GM19452 (cell line): ENCODE results near the gene SAMD8.
A peak's percentile ranks its signal among the peaks of the same experiment; 100 is the strongest.
"Not testable (repeated sequence)": the region's sequence is repeated elsewhere in the genome, so short reads cannot be mapped to it uniquely, and the experiment has no call there.

Source experiments
- ATAC-seq: cut with Tn5 transposase; IDR thresholded peaks from one replicate; pipeline ENCODE4 v1.9.1; 2021; ENCODE audit not compliant: unreplicated experiment

SAMD8 gene

GRCh38 chr10:75106891-75107290 lies 4.6 kb upstream of the SAMD8 start:
- not testable (repeated sequence) for ATAC-seq

DNA sequence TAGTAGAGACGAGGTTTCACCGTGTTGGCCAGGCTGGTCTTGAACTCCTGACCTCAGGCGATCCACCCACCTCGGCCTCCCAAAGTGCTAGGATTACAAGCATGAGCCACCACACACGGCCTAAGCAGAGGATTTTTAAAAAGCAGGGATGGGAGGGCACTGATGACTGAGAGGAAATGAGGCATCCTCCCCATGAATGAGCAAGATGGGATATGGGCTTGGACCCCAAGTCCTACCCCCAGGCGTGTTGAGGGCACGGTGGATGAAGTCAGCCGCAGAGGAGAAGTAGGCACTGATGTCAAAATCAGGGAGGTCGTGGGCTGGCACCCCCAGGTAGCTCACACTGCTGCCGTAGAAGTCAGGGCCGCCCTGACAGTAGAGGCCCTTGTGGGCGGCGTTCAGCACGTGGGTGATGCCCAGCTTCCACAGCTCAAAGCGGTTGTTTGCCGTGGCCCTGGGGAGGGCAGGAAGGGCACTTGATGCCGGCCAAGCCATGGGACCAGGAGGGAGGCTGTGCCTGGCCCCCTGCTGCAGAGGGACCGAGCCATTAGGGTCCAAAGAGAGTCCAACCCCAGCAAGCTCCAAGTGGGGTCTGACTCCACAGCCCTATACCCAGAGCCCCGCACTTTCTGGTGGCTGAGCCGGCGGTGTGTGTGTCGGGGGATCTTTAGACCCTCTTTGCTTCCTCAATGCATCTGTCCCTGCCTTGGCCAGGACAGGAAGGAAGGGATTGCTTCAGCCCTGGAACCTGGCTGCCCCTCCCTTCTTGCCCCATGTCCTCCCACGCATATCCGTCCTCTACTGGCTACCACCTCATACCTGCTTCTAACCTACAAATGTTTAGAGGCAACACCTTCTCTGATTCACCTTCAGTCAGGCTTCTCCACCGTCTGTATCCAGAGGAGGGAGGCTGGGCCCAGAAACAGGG lies 3.4 kb upstream of the SAMD8 start:
- no peak for ATAC-seq

DNA sequence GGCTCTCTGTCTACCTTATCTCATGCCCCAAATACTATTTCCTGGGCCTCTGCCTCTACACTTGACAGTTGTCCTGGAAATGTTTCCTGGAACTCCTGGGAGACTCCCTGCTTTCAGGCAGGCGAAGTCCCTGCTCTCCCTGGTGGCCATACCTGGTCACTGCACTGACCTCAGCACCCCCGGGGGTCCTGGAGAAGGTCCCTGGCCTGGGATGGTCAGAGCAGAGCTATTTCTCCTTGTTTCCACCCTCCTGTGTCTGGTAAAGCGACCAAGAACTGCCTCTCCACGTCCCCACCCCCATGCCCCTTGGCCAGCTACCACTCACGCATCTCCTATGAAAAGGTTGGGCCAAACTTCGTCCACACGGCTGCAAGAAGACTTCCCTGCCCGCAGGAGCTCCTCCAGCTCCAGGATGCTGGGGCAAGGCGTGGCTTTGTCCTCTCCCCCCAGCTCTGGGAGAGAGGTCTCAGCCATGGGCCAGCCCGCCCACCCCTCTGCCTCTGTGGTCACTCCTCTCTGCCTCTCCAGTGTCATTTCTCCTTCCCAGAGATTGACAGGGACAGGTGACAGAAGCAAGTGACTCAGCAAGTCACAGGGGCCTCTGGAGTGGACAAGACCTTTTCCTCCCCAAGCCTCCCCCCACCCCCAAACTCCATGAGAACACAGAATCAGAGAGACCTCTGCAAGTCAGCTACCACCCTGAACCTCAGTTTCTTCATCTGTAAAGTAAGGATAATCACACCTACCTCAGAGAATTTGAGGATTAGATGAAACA lies 2.6 kb upstream of the SAMD8 start:
- no peak for ATAC-seq

- ATAC-seq: no peak
Measured at GRCh38 chr10:75109459-75109778, 2.0 kb upstream of the SAMD8 start.

GRCh38 chr10:75110006-75110632 lies 1.3 kb upstream of the SAMD8 start:
- no peak for ATAC-seq

DNA sequence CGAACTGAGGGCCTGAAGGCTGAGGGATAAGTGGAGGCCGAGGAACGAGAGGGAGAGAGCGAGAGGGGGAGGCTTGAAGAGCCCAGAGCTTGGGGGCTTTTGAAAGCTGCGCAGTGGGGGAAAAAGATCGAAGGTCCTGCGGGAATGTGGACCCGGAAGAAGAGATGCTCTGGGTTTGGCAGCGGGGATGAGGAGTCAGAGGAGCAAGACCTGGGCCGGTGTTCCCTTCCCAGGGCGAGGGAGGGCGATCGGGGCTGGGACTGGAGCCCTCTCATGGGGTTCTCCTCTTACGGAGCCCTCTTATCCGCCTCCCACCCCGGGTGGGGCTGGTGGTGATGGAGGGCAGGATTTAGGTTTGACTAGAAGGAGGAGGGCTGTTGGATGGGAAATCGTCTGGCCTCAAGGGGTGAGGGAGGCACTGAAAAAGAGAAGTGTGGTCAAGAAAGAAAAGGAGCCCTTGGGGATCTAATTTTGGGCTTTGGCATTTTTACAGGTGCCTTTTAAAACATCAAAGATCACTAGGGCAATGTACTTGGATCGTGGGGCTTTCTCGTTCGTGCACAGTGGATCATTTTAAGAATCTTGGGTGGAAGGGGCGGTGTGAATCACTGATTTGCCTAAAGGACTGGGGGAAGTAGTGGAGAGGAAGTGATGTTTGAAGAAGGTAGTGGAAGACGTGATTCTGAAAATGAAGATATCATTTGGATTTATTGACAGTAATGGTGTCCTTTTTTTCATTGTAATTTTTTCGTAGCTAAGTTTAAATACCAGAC lies 637 bp downstream of the SAMD8 start:
- ATAC-seq: peak; percentile 31

DNA sequence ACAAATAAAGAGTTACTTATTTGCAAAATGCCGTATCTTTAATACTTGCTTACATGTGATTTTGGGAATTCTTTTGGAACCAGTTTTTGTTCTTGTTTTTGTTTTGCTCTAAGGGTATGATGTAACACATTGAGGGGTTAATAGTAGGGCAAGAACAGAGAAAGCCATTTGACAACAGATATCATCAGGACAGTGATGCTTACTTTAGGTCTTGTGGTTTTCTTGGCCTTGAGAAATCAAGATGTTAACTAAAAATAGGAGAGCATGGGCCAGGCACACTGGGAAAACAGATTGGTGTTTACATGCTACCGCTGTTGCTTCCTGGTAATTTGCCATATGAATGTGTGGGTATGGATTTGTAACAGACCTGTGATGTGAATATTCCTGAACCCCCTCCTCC lies 3.7 kb downstream of the SAMD8 start:
- ATAC-seq: no peak

DNA sequence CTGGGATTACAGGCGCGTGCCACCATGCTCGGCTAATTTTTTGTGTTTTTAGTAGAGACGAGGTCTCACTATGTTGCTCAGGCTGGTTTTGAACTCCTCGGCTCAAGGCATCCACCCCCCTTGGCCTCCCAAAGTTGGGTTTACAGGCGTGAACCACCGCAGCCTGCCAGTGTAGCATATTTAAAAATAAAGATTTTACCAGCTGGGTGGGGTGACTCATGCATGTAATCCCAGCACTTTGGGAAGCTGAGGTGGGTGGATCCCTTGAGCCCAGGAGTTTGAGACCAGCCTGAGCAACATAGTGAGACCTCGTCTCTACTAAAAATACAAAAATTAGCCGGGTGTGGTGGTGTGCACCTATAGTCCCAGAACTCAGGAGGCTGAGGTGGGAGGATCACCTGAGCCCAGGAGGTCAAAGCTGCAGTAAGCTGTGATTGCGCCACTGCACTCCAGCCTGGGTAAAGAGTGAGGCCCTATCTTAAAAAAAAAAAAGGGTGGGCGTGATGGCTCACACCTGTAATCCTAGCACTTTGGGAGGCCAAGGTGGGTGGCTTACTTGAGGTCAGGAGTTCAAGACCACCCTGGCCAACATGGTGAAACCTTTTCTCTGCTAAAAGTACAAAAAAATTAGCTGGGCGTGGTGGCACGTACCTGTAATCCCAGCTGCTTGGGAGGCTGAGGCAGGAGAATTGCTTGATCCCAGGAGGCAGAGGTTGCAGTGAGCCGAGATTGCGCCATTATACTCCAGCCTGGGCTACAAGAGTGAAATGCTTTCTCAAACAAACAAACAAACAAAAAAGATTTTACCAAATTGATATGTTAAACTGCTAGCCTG lies 5.7 kb downstream of the SAMD8 start:
- ATAC-seq: not testable (repeated sequence)

GRCh38 chr10:75117995-75118394 lies 6.5 kb downstream of the SAMD8 start:
- no peak for ATAC-seq

DNA sequence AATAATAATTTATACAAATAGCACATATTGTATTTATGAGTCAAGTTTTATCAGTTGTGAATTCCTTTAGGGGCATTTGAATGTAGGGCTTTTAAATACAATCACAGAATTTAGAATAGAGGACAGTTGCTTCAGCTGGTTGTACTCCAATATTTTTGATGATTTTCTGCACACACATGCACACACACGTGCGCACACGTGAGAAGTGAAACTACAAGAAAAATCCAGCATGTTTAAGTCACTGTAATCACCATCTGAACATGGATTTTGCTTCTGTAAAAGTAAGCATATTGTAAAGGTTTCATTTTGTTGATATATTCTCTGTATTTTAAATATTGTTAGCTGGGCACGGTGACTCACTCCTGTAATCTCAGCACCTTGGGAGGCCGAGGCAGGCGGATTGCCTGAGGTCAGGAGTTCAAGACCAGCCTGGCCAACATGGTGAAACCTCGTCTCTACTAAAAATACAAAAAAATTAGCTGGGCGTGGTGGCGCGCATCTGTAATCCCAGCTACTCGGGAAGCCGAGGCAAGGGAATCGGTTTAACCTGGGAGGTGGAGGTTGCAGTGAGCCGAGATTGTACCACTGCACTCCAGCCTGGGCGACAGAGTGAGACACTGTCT lies 8.1 kb downstream of the SAMD8 start:
- not testable (repeated sequence) for ATAC-seq

DNA sequence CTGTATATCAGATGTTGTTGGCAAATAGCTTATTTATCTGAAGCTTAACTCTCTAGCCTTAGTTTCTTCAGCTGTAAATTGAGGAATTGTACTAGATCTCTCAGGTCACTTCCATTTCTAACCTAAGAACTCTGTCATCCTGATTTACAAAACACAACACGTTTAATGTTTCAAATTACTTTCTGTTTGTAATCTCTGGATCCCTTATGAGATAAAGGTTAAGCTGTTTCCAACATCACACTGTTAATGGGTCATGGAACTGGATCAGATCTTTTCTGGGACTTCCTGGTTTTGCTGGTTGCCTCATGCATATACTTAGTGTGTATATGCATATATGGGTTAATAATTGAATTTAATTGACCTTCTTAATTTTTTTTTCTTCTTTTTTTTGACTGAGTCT lies 9.9 kb downstream of the SAMD8 start:
- no peak for ATAC-seq

- no peak for ATAC-seq
Measured at GRCh38 chr10:75122505-75122904, 11.0 kb downstream of the SAMD8 start.

GRCh38 chr10:75123088-75123682 lies 11.7 kb downstream of the SAMD8 start:
- ATAC-seq: no peak

DNA sequence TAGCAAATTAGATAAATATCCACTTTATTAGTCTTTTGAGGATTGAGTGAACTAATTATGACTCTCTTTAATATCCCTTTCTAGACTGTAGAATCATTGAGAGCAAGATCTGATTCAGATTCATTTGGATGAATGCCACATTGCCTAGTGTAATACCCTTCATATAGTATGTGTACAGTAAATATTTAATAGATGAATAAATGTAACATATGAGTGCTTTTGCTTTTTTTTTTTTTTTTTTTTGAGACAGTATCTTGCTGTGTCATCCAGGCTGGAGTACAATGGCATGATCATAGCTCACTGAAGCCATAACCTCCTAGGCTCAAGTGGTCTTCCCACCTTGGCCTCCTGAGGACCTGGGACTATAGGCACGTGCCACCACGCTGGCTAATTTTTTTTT lies 14.8 kb downstream of the SAMD8 start:
- ATAC-seq: no peak

GRCh38 chr10:75127471-75127870 lies 16.0 kb downstream of the SAMD8 start:
- no peak for ATAC-seq

DNA sequence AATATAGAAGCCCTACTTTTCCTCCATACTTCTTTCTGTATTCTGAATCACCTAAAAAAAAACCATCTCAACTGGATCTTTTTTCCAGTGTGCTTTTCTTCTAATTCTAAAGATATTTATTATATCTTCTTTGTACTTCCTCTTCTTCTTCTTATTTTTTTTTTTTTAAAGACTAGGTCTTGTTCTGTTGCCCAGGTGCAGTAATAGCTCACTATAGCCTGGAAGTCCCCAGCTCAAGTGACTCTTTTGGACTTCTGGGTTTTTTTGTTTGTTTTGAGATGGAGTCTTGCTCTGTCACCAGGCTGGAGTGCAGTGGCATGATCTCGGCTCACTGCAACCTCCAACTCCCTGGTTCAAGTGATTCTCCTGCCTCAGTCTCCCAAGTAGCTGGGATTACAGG lies 17.5 kb downstream of the SAMD8 start:
- ATAC-seq: not testable (repeated sequence)

- no peak for ATAC-seq
Measured at GRCh38 chr10:75129537-75129936, 18.1 kb downstream of the SAMD8 start.

DNA sequence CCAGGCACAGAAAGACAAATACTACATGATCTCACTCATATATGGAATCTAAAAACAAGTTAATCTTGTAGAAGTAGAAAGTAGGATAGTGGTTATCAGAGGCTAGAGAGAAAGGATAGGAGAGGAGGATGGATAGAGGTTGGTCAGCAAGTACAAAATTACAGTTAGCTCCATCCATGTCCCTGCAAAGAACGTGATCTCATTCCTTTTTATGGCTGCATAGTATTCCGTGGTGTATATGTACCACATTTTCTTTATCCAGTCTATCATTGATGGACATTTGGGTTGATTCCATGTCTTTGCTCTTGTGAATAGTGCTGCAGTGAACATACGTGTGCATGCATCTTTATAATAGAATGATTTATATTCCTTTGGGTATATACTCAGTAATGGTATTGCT lies 22.2 kb downstream of the SAMD8 start:
- ATAC-seq: not testable (repeated sequence)

DNA sequence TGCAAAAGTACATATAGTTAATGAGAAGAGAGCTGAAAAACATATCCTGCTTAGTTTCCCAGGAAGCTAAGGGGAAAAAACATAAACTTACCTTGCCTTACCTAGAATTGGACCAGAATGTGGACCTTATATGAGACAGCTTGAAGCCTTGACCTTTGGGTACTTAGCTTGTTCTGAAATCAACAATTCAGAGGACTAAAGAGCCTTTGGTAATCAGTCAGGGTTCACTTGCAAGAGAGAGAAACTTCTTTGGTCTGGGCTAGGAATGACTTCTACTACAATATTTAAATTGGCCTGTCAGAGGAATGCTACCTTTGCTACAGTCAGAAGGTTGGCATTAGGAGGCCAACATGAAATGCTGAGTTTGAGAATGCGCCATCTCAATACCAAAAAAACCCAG lies 24.9 kb downstream of the SAMD8 start:
- no peak for ATAC-seq
